GM12878 (cell line): ENCODE results near the gene GAS2. TPM values are rescaled to one million over a fixed set of nuclear protein-coding genes. Genes with fewer than 3 reads are reported as not detected.
A peak's percentile ranks its signal among the peaks of the same experiment; 100 is the strongest.

Experiments used
- ATAC-seq: fragments of 200-7000 bp; cut with Tn5 transposase; 3 replicates; pipeline ENCODE4 v1.9.1; 2020; ENCODE audit warnings: mild to moderate bottlenecking, moderate library complexity
- BruUV-seq: library from RNA; stranded (reverse); fragments of 400-500 nt; replicated peaks from 2 replicates; lab custom pipeline; 2021; lab: Mats Ljungman, UMichigan
- CTCF ChIA-PET: fragments of 300-600 bp; sonication (Branson Sonifier 250); formaldehyde crosslinking; extraction: SDS; loops from one replicate; lab custom pipeline; 2021; ENCODE audit warnings: inconsistent platforms; lab: Yijun Ruan, JAX
- POLR2A ChIA-PET: fragments of 350-600 bp; formaldehyde crosslinking; extraction: SDS; loops from one replicate; lab custom pipeline; 2021; ENCODE audit warnings: inconsistent platforms; lab: Charles Lee
- RAD21 ChIA-PET: fragments of 300-600 bp; sonication (Branson Sonifier 250); formaldehyde crosslinking; loops from one replicate; lab custom pipeline; 2023; ENCODE audit warnings: antibody characterized with exemption; ENCODE audit not compliant: unreplicated experiment; lab: Charles Lee
- SMC1A ChIA-PET: fragments of 300-600 bp; sonication (Branson Sonifier 250); formaldehyde crosslinking; loops from one replicate; lab custom pipeline; 2023; ENCODE audit not compliant: unreplicated experiment, uncharacterized antibody; lab: Charles Lee
- DNase-seq: peaks from one replicate; pipeline ENCODE4 v3.0.0-alpha.2; 2011; ENCODE audit warnings: low read depth, low spot score
- FAIRE-seq: peaks from 3 replicates; lab custom pipeline; 2011; peaks lifted over from hg19 to GRCh38; lab: Jason Lieb, UNC
- H2AFZ ChIP-seq: 2 replicates; pipeline ENCODE4 v1.6.0; 2011; ENCODE audit warnings: low read depth, low read length, control low read depth; ENCODE audit not compliant: control insufficient read depth
- H3K27ac ChIP-seq: 2 replicates; pipeline ENCODE4 v1.5.1; 2011; ENCODE audit warnings: control low read depth; ENCODE audit not compliant: control insufficient read depth, insufficient read depth
- H3K27me3 ChIP-seq, 2 experiments: replicated peaks in 1 of 2; 2 replicates each; pipeline versions ENCODE4 v1.6.0 to v1.6.1; 2011; ENCODE audit warnings: low read length in 1 of 2; ENCODE audit not compliant: control insufficient read depth in 2 of 2, insufficient read depth in 2 of 2
- H3K36me3 ChIP-seq, 2 experiments: 2 replicates each; pipeline ENCODE4 v1.5.1; 2011; ENCODE audit warnings: low read length in 1 of 2; ENCODE audit not compliant: control insufficient read depth in 2 of 2, insufficient read depth in 2 of 2
- H3K4me1 ChIP-seq: 2 replicates; pipeline ENCODE4 v1.6.1; 2011; ENCODE audit warnings: mild to moderate bottlenecking, low read length, moderate library complexity, mixed read lengths; ENCODE audit not compliant: control insufficient read depth, insufficient read depth
- H3K4me2 ChIP-seq: 2 replicates; pipeline ENCODE4 v1.6.0; 2011; ENCODE audit warnings: control low read depth; ENCODE audit not compliant: control insufficient read depth, insufficient read depth
- H3K4me3 ChIP-seq: fragments of 200-600 bp; sonication (generic); 2 replicates; pipeline ENCODE4 v1.5.1; 2016
- H3K79me2 ChIP-seq: 2 replicates; pipeline ENCODE4 v1.6.0; 2011; ENCODE audit warnings: low read length; ENCODE audit not compliant: control insufficient read depth, insufficient read depth
- H3K9ac ChIP-seq: 2 replicates; pipeline ENCODE4 v1.8.0; 2011; ENCODE audit warnings: low read length, control low read depth, mixed read lengths; ENCODE audit not compliant: control insufficient read depth, insufficient read depth
- H3K9me3 ChIP-seq: replicated peaks from 3 replicates; pipeline ENCODE4 v1.5.1; 2011; ENCODE audit warnings: mild to moderate bottlenecking, low read length; ENCODE audit not compliant: control insufficient read depth, insufficient read depth
- H4K20me1 ChIP-seq: 2 replicates; pipeline ENCODE4 v1.6.0; 2011; ENCODE audit not compliant: control insufficient read depth, insufficient read depth
- EP300 ChIP-seq, 2 experiments: fragments of 150-350 bp in 1 of 2; IDR thresholded peaks; 2 replicates each; pipeline ENCODE4 v1.6.1; 2011 to 2012; ENCODE audit warnings: low read depth in 2 of 2, low read length in 2 of 2, borderline replicate concordance in 1 of 2, improper control_type of control experiment in 1 of 2, inconsistent platforms in 1 of 2; ENCODE audit not compliant: control insufficient read depth in 1 of 2
- POLR2A ChIP-seq: IDR thresholded peaks from 2 replicates; pipeline ENCODE4 v1.6.1; 2011; ENCODE audit warnings: low read depth, mild to moderate bottlenecking, low read length
- WGBS: methylation state at CpG from one replicate; pipeline ENCODE4 v1.1.6; 2016; ENCODE audit warnings: low lambda C conversion rate; ENCODE audit not compliant: insufficient replicate concordance, insufficient coverage; ENCODE audit errors: missing lambda C conversion rate; 5-methylcytosine and 5-hydroxymethylcytosine counted together
- in situ Hi-C: fragments of 300-500 bp; cut with MboI; formaldehyde crosslinking; loops from 9 replicates; pipeline ENCODE4 v1.14.3; 2018; ENCODE audit warnings: mixed read lengths
- intact Hi-C: fragments of 100-400 bp; cut with micrococcal nuclease; formaldehyde crosslinking; loops from one replicate; pipeline ENCODE4 v1.14.2; 2022; ENCODE audit not compliant: unreplicated experiment
- polyA plus RNA-seq, 11 experiments: library from polyadenylated mRNA; depleted of rRNA in 4 of 11; unstranded in 6 of 11; stranded (reverse) in 5 of 11; fragments of >200 nt; fragmentation: Nextera tagmentation in 4 of 11; fragmentation: Illumina TruSeq in 1 of 11; extraction: Ambion mirVana in 4 of 11; extraction: Trizol in 1 of 11; gene quantifications; 1 replicate in 1 of 11; 2 replicates in 10 of 11; pipeline versions ENCODE4 v1.2.1 to v1.2.3, GENCODE V29; 2011 to 2016; ENCODE audit warnings: inconsistent platforms in 2 of 11, missing spikeins in 2 of 11, low read depth in 1 of 11
- total RNA-seq, 4 experiments: library from RNA; depleted of rRNA in 3 of 4; stranded (reverse); fragments of >200 nt in 3 of 4; fragmentation: Illumina TruSeq in 1 of 4; extraction: Trizol in 1 of 4; gene quantifications; 2 replicates each; pipeline versions ENCODE4 v1.2.1 to v1.2.3, GENCODE V29; 2013 to 2021

Gene GAS2
- total and polyA plus RNA-seq, 10 of the 15 experiments (the other 5 are each of a cell fraction or from before 2014, with no cell fraction given), result 16.4 to 81.4 (median 26.2) TPM

DNA sequence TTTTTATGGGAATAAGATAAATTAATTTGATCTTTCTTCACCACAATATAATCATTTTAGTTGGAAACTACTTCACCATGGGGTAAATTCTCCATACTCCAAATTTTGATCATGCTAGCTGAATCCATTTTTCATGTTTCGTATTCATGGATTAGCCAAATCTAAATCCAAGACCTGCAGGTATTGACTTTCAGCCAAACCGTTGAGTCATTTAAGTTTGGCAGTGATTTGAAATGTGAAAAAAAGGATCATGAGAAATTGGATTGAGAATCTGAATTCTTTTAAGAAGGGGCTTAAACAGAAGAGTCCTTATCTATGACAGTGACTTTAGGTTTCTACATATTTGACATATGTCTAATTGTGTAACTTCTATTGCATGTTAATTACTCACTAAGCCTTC, 5.3 kb downstream of the GAS2 start:
- SMC1A ChIA-PET, result interaction anchor here (0.7 to 5.6 kb wide), 30 partner anchors 8 to 204 kb away, joined by 3 to 251 read pairs (median 6); partner anchors contain the start of gene SVIP
- TF ChIP-seq EP300 (IDR thresholded peaks at IDR 0.05; ENCODE audit: borderline replicate concordance in 1 of 2, control insufficient read depth in 1 of 2, low read depth in 2 of 2, low read length in 2 of 2) (0 out of 4 replicates have a peak, but pooled peaks of 1 of the 2 experiments have one; percentile 12), POLR2A (no peak)
- Histone ChIP-seq H3K4me3 (no peak overlapping the region), H3K27me3 (no peaks in the 10 kb centered on the region), H3K9me3 (no peaks in the 10 kb centered on the region), H3K79me2 (peaks cover 2% of the 10 kb centered on the region), H3K9ac (no peak overlapping the region), H3K4me1 (no peaks in the 10 kb centered on the region), H3K4me2 (no peak overlapping the region; the same call in 1 of the 2 replicates), H3K27ac (no peak overlapping the region), H3K36me3 (no peaks in the 10 kb centered on the region), H4K20me1 (no peaks in the 10 kb centered on the region), H2AFZ (no peak overlapping the region)
- intact Hi-C loops, result loop anchor here (1.0 kb wide), 1 partner anchor 116 kb away; no protein-coding TSS in a partner anchor
- in situ Hi-C loops, result loop anchor here (10.0 kb wide), 1 partner anchor 113 kb away; no protein-coding TSS in a partner anchor
- CTCF ChIA-PET, result interaction anchor here (0.7 to 5.6 kb wide), 25 partner anchors 8 to 427 kb away, joined by 3 to 135 read pairs (median 7); partner anchors contain the start of genes FANCF and SVIP
- no TSS peak for BruUV-seq
- no peak for FAIRE-seq
- RAD21 ChIA-PET, result interaction anchor here (0.7 to 5.6 kb wide), 27 partner anchors 9 to 336 kb away, joined by 3 to 110 read pairs (median 7); partner anchors contain the start of gene SVIP
- POLR2A ChIA-PET, result interaction anchor here (0.9 to 2.1 kb wide), 8 partner anchors 8 to 157 kb away, joined by 3 to 8 read pairs (median 7); no protein-coding TSS in a partner anchor
- no peak for ATAC-seq
- WGBS, result 51% methylated on average over 2 of the region's 2 CpGs
- no peak for DNase-seq
